Measurements from ENCODE around the gene PROKR1.

PROKR1 gene

GRCh38 chr2:68650645-68651044 lies 7.3 kb downstream of the PROKR1 start:
- DNase-seq (ENCODE audit: low read depth in 1 of 2, low spot score in 1 of 2), result no peak
- no peak for TF ChIP-seq GABPA (IDR thresholded peaks at IDR 0.05; ENCODE audit: low read depth)
- TF ChIP-seq REST (IDR thresholded peaks at IDR 0.05; ENCODE audit: insufficient replicate concordance, low read depth), result no peak
- TF ChIP-seq SPI1 (IDR thresholded peaks at IDR 0.05; ENCODE audit: borderline replicate concordance, low read depth), result no peak
- TF ChIP-seq CTCF (IDR thresholded peaks at IDR 0.05; ENCODE audit: insufficient read depth, low read length), result no peak
- no peak for TF ChIP-seq POLR2AphosphoS5 (IDR thresholded peaks at IDR 0.05; ENCODE audit: low read depth)
- Histone ChIP-seq H3K27ac (replicated peaks) (no peak overlapping the region), H3K4me3 (replicated peaks; ENCODE audit: insufficient read depth, low read length) (no peak overlapping the region), H3K27me3 (ENCODE audit: insufficient read depth, poor library complexity, severe bottlenecking) (no peaks in the 10 kb centered on the region)

GRCh38 chr2:68653034-68653433 lies 9.7 kb downstream of the PROKR1 start:
- no peak for DNase-seq (ENCODE audit: low read depth in 1 of 2, low spot score in 1 of 2)
- Histone ChIP-seq H3K27me3 (ENCODE audit: insufficient read depth, poor library complexity, severe bottlenecking) (no peaks in the 10 kb centered on the region), H3K4me3 (replicated peaks; ENCODE audit: insufficient read depth, low read length) (no peak overlapping the region), H3K27ac (replicated peaks) (no peak overlapping the region)
- TF ChIP-seq SPI1 (IDR thresholded peaks at IDR 0.05; ENCODE audit: borderline replicate concordance, low read depth) (no peak), CTCF (IDR thresholded peaks at IDR 0.05; ENCODE audit: insufficient read depth, low read length) (no peak), REST (IDR thresholded peaks at IDR 0.05; ENCODE audit: insufficient replicate concordance, low read depth) (no peak), GABPA (IDR thresholded peaks at IDR 0.05; ENCODE audit: low read depth) (no peak), POLR2AphosphoS5 (IDR thresholded peaks at IDR 0.05; ENCODE audit: low read depth) (no peak)

- TF ChIP-seq SPI1 (IDR thresholded peaks at IDR 0.05; ENCODE audit: borderline replicate concordance, low read depth) (no peak), GABPA (IDR thresholded peaks at IDR 0.05; ENCODE audit: low read depth) (no peak), REST (IDR thresholded peaks at IDR 0.05; ENCODE audit: insufficient replicate concordance, low read depth) (no peak), POLR2AphosphoS5 (IDR thresholded peaks at IDR 0.05; ENCODE audit: low read depth) (no peak), CTCF (IDR thresholded peaks at IDR 0.05; ENCODE audit: insufficient read depth, low read length) (no peak)
- H3K4me3 ChIP-seq (replicated peaks; ENCODE audit: insufficient read depth, low read length), result no peak overlapping the region
- no peak overlapping the region for H3K27ac ChIP-seq (replicated peaks)
- peak; percentile 7 to 17 for DNase-seq (ENCODE audit: low read depth in 1 of 2, low spot score in 1 of 2)
- H3K27me3 ChIP-seq (ENCODE audit: insufficient read depth, poor library complexity, severe bottlenecking), result no peaks in the 10 kb centered on the region
Measured at GRCh38 chr2:68653538-68653982, 10.2 kb downstream of the PROKR1 start.
